ENCODE measurements around the gene AUP1.
A peak's percentile ranks its signal among the peaks of the same experiment; 100 is the strongest.
"Not testable (repeated sequence)": the region's sequence is repeated elsewhere in the genome, so short reads cannot be mapped to it uniquely, and the experiment has no call there.

AUP1 gene

GRCh38 chr2:74529357-74530238 is at the start of gene AUP1, which contains the start of gene HTRA2:
Gene AUP1, minus strand, starts transcription at chr2:74529706. Its CDS starts 77 bp downstream, at chr2:74529629.
Gene HTRA2, plus strand, starts transcription at chr2:74529933. Its CDS starts 74 bp downstream, at chr2:74530007.
- peak; percentile 54 to 70 for DNase-seq (ENCODE audit: low read depth in 2 of 2)

- DNase-seq (ENCODE audit: low read depth in 2 of 2), result no peak
Measured at GRCh38 chr2:74578408-74578807, 48.9 kb upstream of the AUP1 start.

GRCh38 chr2:74577448-74577847 is 47.9 kb upstream of the AUP1 start:
- DNase-seq (ENCODE audit: low read depth in 2 of 2), result no peak

GRCh38 chr2:74576863-74577229 is 47.3 kb upstream of the AUP1 start:
- DNase-seq (ENCODE audit: low read depth in 2 of 2), result no peak

- no peak for DNase-seq (ENCODE audit: low read depth in 2 of 2)
Measured at GRCh38 chr2:74576211-74576862, 46.8 kb upstream of the AUP1 start.

GRCh38 chr2:74575320-74575719 is 45.8 kb upstream of the AUP1 start:
- DNase-seq (ENCODE audit: low read depth in 2 of 2), result no peak

- DNase-seq (ENCODE audit: low read depth in 2 of 2), result no peak
Measured at GRCh38 chr2:74573747-74574562, 44.4 kb upstream of the AUP1 start.

GRCh38 chr2:74572178-74572925 is 42.8 kb upstream of the AUP1 start:
- no peak for DNase-seq (ENCODE audit: low read depth in 2 of 2)

GRCh38 chr2:74571058-74571457 is 41.6 kb upstream of the AUP1 start:
- no peak for DNase-seq (ENCODE audit: low read depth in 2 of 2)

- DNase-seq (ENCODE audit: low read depth in 2 of 2), result no peak
Measured at GRCh38 chr2:74569686-74570085, 40.2 kb upstream of the AUP1 start.

- DNase-seq (ENCODE audit: low read depth in 2 of 2), result no peak
Measured at GRCh38 chr2:74567881-74568280, 38.4 kb upstream of the AUP1 start.

GRCh38 chr2:74566754-74567085 is 37.2 kb upstream of the AUP1 start:
- no peak for DNase-seq (ENCODE audit: low read depth in 2 of 2)

- no peak for DNase-seq (ENCODE audit: low read depth in 2 of 2)
Measured at GRCh38 chr2:74566076-74566753, 36.7 kb upstream of the AUP1 start.

- no peak for DNase-seq (ENCODE audit: low read depth in 2 of 2)
Measured at GRCh38 chr2:74564222-74564621, 34.7 kb upstream of the AUP1 start.

GRCh38 chr2:74562126-74562775 is 32.7 kb upstream of the AUP1 start:
- no peak for DNase-seq (ENCODE audit: low read depth in 2 of 2)

- DNase-seq (ENCODE audit: low read depth in 2 of 2), result not testable (repeated sequence)
Measured at GRCh38 chr2:74561022-74561421, 31.5 kb upstream of the AUP1 start.

- no peak for DNase-seq (ENCODE audit: low read depth in 2 of 2)
Measured at GRCh38 chr2:74560591-74560990, 31.1 kb upstream of the AUP1 start.

- DNase-seq (ENCODE audit: low read depth in 2 of 2), result no peak
Measured at GRCh38 chr2:74559912-74560311, 30.4 kb upstream of the AUP1 start.

- no peak for DNase-seq (ENCODE audit: low read depth in 2 of 2)
Measured at GRCh38 chr2:74558284-74559230, 29.1 kb upstream of the AUP1 start.

All from stimulated activated CD4-positive, alpha-beta T cell treated with anti-CD3 and anti-CD28 coated beads, Interleukin-1b, Interleukin-23, amount 100 ng/mL, for 1 hour (primary cell).